ENCODE data around the gene PDZD2.
"Not testable (repeated sequence)": the region's sequence is repeated elsewhere in the genome, so short reads cannot be mapped to it uniquely, and the experiment has no call there.

PDZD2 gene

DNA sequence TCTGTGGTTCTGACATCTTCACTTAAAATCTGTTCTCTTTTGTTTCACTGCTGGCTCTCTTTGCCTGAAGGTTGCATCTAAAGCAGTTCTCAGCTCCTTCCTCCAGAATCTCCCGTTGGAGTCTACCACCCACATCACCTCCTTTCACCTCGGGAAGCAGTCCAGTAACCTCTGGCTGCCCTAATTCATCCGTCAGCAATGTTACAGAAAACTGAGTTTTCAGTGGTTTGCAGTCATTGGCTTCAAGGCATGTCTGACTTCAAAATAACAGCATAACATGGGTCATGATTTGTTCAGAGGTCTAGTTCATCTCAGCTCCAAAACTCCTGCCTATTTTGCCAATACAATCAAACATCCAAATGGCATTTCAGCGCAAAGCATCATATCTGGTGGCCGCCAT lies 427.5 kb downstream of the PDZD2 start:
- Histone ChIP-seq H3K9ac (ENCODE audit: low read length) (no peak overlapping the region), H3K27me3 (ENCODE audit: control insufficient read depth in 1 of 2, insufficient read depth in 2 of 2, low read length in 2 of 2) (no peaks in the 10 kb centered on the region), H3K36me3 (ENCODE audit: insufficient read depth, low read length) (no peaks in the 10 kb centered on the region), H3K4me3 (ENCODE audit: low read depth in 1 of 2, low read length in 2 of 2) (no peak overlapping the region), H3K27ac (ENCODE audit: low read depth, low read length) (no peak overlapping the region), H3K9me3 (ENCODE audit: low read length) (no peaks in the 10 kb centered on the region), H3K4me1 (ENCODE audit: insufficient read depth, low read length) (no peaks in the 10 kb centered on the region)

DNA sequence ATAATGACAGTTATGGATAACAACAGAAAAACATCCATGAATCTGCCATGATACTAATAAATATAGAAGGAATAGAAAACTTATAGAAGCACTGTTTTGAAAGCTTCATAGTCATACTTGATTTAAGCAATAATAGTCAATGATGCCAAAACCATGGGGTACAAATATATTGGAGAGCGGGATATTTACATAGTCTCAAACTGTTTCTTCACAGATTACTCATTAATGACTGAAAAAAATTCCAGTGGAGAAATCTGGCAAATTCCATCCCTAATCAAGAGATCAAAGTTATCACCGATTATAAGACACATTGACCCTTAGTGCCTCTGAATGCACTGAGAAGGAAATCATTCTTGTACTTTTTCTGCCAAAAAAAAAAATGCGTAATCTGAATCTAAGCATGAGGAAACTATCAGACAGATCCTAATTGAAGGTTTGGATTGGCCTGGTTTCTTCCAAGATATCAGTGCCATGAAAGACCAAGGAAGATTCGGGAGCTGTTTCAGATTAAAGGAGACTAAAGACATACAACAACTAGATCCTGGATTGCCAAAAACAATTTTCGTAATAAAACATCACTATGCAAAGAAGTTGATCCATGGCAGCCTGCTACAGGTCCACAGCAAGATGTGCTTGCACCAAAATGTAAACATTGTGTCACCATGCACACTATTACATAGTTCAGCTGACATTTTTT lies 429.0 kb downstream of the PDZD2 start:
- no peak overlapping the region for H3K4me3 ChIP-seq (ENCODE audit: low read depth in 1 of 2, low read length in 2 of 2)
- H3K27ac ChIP-seq (ENCODE audit: low read depth, low read length), result no peak overlapping the region
- H3K9ac ChIP-seq (ENCODE audit: low read length), result no peak overlapping the region
- H3K9me3 ChIP-seq (ENCODE audit: low read length), result no peaks in the 10 kb centered on the region
- no peaks in the 10 kb centered on the region for H3K27me3 ChIP-seq (ENCODE audit: control insufficient read depth in 1 of 2, insufficient read depth in 2 of 2, low read length in 2 of 2)
- H3K4me1 ChIP-seq (ENCODE audit: insufficient read depth, low read length), result no peaks in the 10 kb centered on the region
- H3K36me3 ChIP-seq (ENCODE audit: insufficient read depth, low read length), result no peaks in the 10 kb centered on the region

DNA sequence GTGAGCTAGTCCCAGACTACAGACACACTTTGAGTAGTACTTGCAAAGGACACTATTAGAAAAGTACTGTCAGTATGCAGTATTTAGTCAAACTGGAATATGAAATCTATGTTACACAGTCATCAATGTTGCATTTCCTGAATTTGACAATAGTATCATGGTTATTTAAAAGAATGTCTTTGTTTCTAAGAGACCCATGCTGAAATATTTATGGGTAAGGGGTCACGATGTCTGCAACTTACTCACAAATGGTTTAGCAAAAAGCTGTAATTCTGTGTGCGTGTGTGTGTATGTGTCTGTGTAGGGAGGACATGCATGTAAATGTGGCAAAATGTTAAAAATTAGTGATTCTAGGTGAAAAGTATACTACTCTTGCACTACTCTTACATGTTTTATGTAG lies 429.6 kb downstream of the PDZD2 start:
- H3K9me3 ChIP-seq (ENCODE audit: low read length), result no peaks in the 10 kb centered on the region
- H3K27me3 ChIP-seq (ENCODE audit: control insufficient read depth in 1 of 2, insufficient read depth in 2 of 2, low read length in 2 of 2), result no peaks in the 10 kb centered on the region
- H3K36me3 ChIP-seq (ENCODE audit: insufficient read depth, low read length), result no peaks in the 10 kb centered on the region
- no peak overlapping the region for H3K9ac ChIP-seq (ENCODE audit: low read length)
- H3K4me3 ChIP-seq (ENCODE audit: low read depth in 1 of 2, low read length in 2 of 2), result no peak overlapping the region
- no peak overlapping the region for H3K27ac ChIP-seq (ENCODE audit: low read depth, low read length)
- no peaks in the 10 kb centered on the region for H3K4me1 ChIP-seq (ENCODE audit: insufficient read depth, low read length)

DNA sequence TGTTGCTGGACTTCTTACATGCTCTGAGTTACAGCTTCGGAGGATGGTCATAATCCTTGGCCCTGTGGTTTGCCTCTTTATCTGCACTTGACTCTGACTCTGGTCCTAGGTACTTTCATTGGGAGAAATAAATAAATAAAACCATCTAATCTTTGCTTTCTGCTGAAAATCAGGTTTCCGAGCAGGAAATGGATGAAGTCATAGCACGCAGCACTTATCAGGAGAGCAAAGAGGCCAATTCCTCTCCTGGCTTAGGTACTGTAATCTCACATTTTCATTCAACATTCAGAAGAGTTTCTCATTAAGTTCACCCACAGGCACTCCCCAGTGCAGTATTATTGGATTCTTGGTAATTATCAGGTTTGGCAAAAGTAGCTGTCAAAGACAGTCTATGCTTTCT lies 430.5 kb downstream of the PDZD2 start:
- H3K27ac ChIP-seq (ENCODE audit: low read depth, low read length), result no peak overlapping the region
- H3K4me3 ChIP-seq (ENCODE audit: low read depth in 1 of 2, low read length in 2 of 2), result no peak overlapping the region
- H3K36me3 ChIP-seq (ENCODE audit: insufficient read depth, low read length), result no peaks in the 10 kb centered on the region
- no peaks in the 10 kb centered on the region for H3K4me1 ChIP-seq (ENCODE audit: insufficient read depth, low read length)
- no peaks in the 10 kb centered on the region for H3K9me3 ChIP-seq (ENCODE audit: low read length)
- H3K9ac ChIP-seq (ENCODE audit: low read length), result no peak overlapping the region
- H3K27me3 ChIP-seq (ENCODE audit: control insufficient read depth in 1 of 2, insufficient read depth in 2 of 2, low read length in 2 of 2), result no peaks in the 10 kb centered on the region

DNA sequence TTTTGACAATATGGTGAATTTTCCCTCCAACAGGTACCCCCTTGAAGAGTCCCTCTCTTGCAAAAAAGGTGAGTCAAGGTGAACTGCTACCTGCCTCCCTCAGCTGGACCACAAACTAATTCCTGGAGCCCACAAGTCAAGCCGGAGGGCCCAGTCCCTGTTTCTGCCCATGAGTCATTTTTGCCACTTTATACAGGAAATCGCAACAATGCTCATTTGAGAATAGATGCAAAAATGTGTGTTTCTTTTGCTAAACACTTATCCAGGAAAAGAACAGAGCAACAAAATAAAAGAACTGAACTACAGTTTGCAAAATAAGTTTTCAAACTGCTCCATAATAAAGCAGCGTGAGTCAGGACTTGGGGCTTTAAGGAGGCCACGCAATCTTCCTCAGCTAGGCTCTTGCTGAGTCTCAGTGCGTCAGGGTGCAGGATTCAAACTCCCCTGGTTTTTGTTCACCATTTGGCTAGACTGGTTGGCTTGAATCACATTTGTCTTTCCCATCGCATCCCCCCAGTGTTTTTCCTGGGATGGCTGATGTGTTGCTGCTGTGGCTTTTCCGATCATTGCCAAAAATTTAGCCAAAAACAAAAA lies 432.5 kb downstream of the PDZD2 start:
- H3K27ac ChIP-seq (ENCODE audit: low read depth, low read length), result no peak overlapping the region
- no peaks in the 10 kb centered on the region for H3K36me3 ChIP-seq (ENCODE audit: insufficient read depth, low read length)
- H3K9ac ChIP-seq (ENCODE audit: low read length), result no peak overlapping the region
- H3K4me3 ChIP-seq (ENCODE audit: low read depth in 1 of 2, low read length in 2 of 2), result no peak overlapping the region
- H3K9me3 ChIP-seq (ENCODE audit: low read length), result no peaks in the 10 kb centered on the region
- peaks cover under 1% of the 10 kb centered on the region for H3K4me1 ChIP-seq (ENCODE audit: insufficient read depth, low read length)
- H3K27me3 ChIP-seq (ENCODE audit: control insufficient read depth in 1 of 2, insufficient read depth in 2 of 2, low read length in 2 of 2), result no peaks in the 10 kb centered on the region

DNA sequence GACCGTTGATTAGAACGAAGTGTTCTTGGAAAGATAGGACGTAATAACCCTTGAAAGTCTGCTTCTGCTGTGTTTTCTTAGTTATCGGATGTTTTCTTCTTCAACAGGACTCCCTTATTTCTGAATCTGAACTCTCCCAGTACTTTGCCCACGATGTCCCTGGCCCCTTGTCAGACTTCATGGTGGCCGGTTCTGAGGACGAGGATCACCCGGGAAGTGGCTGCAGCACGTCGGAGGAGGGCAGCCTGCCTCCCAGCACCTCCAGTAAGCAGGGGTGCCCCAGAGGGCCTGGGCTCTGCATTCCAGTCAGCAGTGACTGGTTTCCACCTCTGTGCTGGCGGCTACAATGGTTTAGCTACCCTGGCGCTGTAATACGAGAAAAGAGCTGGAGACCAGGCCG lies 433.1 kb downstream of the PDZD2 start:
- no peak overlapping the region for H3K4me3 ChIP-seq (ENCODE audit: low read depth in 1 of 2, low read length in 2 of 2)
- peaks cover 6% of the 10 kb centered on the region for H3K4me1 ChIP-seq (ENCODE audit: insufficient read depth, low read length)
- H3K9me3 ChIP-seq (ENCODE audit: low read length), result no peaks in the 10 kb centered on the region
- no peaks in the 10 kb centered on the region for H3K36me3 ChIP-seq (ENCODE audit: insufficient read depth, low read length)
- no peaks in the 10 kb centered on the region for H3K27me3 ChIP-seq (ENCODE audit: control insufficient read depth in 1 of 2, insufficient read depth in 2 of 2, low read length in 2 of 2)
- no peak overlapping the region for H3K27ac ChIP-seq (ENCODE audit: low read depth, low read length)
- H3K9ac ChIP-seq (ENCODE audit: low read length), result no peak overlapping the region

DNA sequence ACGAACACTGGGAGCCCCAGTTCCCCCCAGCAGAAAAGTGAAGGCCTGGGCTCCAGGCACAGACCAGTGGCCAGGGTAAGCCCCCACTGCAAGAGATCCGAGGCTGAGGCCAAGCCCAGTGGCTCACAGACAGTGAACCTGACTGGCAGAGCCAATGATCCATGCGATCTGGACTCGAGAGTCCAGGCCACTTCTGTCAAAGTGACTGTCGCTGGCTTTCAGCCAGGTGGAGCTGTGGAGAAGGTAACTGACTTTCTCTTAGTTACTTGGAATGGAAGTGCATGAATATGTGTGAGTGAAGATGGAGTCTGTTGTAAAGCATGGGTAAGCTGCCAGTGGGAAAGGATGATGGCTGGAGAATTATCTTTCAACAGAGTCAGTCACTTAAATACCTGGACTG lies 435.5 kb downstream of the PDZD2 start:
- Histone ChIP-seq H3K4me1 (ENCODE audit: insufficient read depth, low read length) (peaks cover 7% of the 10 kb centered on the region), H3K9ac (ENCODE audit: low read length) (no peak overlapping the region), H3K9me3 (ENCODE audit: low read length) (no peaks in the 10 kb centered on the region), H3K27me3 (ENCODE audit: control insufficient read depth in 1 of 2, insufficient read depth in 2 of 2, low read length in 2 of 2) (no peaks in the 10 kb centered on the region), H3K36me3 (ENCODE audit: insufficient read depth, low read length) (no peaks in the 10 kb centered on the region), H3K27ac (ENCODE audit: low read depth, low read length) (no peak overlapping the region), H3K4me3 (ENCODE audit: low read depth in 1 of 2, low read length in 2 of 2) (no peak overlapping the region)

DNA sequence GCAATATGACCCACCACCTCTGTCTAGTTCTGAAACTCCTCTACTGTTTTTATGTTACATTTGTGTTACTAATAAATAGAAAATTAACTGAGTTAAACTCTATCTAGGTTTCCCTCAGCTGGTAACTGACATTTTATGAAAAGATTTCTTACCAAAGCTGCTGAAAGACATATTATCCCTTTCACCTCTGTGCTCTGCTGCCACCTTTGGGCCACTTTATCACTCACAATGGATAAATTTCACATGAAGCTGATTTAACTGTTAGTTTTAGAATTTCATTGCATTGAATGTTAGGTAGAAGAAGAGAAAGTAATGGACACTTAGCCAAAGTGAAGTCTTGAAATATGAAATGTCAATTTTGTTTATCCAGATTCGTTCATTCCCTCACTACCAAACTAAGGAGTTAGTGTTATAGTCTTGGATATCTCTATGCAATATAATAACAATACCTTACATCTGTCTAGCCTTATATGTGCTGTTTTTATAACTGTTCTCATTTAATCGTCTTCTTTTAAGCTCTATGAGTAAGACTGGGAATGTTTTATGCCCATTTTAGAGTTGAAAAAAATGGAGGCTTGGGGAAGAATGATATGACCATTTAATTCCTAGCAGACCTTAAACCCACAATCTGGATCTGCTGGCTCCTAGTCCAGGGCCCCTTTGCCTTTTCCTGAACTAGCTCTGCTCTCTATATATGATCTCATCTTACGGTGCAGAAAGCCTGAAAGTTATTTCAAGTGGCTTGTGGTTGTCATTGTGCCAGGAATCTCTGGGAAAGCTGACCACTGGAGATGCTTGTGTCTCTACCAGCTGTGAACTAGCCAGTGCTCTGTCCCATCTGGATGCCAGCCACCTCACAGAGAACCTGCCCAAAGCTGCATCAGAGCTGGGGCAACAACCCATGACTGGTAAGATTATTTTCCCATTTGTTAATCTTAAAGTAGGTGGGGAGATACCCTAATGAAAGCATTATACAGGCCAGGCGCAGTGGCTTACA lies 438.1 kb downstream of the PDZD2 start:
- Histone ChIP-seq H3K27ac (ENCODE audit: low read depth, low read length) (no peak overlapping the region), H3K9ac (ENCODE audit: low read length) (no peak overlapping the region), H3K4me1 (ENCODE audit: insufficient read depth, low read length) (peaks cover 7% of the 10 kb centered on the region), H3K27me3 (ENCODE audit: control insufficient read depth in 1 of 2, insufficient read depth in 2 of 2, low read length in 2 of 2) (no peaks in the 10 kb centered on the region), H3K9me3 (ENCODE audit: low read length) (no peaks in the 10 kb centered on the region), H3K36me3 (ENCODE audit: insufficient read depth, low read length) (no peaks in the 10 kb centered on the region), H3K4me3 (ENCODE audit: low read depth in 1 of 2, low read length in 2 of 2) (no peak overlapping the region)

DNA sequence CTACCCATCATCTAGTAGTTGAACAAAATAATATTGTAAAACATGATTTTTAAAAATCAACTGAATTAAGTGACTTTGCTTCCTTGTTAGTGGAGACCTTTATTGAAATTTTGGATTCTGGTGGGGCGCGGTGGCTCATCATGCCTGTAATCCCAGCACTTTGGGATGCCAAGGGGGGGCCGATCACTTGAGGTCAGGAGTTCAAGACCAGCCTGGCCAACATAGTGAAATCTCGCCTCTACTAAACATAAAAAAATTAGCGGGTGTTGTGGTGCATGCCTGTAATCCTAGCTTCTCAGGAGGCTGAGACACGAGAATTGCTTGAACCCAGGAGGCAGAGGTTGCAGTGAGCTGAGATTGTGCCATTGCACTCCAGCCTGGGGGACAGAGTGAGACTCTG lies 439.9 kb downstream of the PDZD2 start:
- not testable (repeated sequence) for H3K27me3 ChIP-seq (ENCODE audit: control insufficient read depth in 1 of 2, insufficient read depth in 2 of 2, low read length in 2 of 2)

DNA sequence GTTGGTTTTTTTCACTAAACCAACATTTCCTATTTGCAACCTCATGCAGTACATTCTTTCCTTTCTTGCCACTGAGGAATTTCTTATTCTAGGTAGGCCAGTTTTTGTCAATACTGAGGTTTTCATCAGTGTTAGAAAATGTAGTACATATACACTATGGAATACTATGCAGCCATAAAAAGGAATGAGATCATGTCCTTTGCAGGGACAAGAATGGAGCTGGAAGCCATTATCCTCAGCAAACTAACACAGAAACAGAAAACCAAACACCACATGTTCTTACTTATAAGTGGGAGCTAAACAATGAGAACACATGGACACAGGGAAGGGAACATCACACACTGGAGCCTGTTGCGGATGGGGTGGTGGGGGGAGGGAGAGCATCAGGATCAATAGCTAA lies 441.6 kb downstream of the PDZD2 start:
- not testable (repeated sequence) for H3K4me1 ChIP-seq (ENCODE audit: insufficient read depth, low read length); H3K9me3 ChIP-seq (ENCODE audit: low read length); H3K27me3 ChIP-seq (ENCODE audit: control insufficient read depth in 1 of 2, insufficient read depth in 2 of 2, low read length in 2 of 2); H3K9ac ChIP-seq (ENCODE audit: low read length); H3K27ac ChIP-seq (ENCODE audit: low read depth, low read length); H3K36me3 ChIP-seq (ENCODE audit: insufficient read depth, low read length); H3K4me3 ChIP-seq (ENCODE audit: low read depth in 1 of 2, low read length in 2 of 2)

More for the DNA sequence above, 439.9 kb downstream of the PDZD2 start:
- not testable (repeated sequence) for H3K4me3 ChIP-seq (ENCODE audit: low read depth in 1 of 2, low read length in 2 of 2); H3K9ac ChIP-seq (ENCODE audit: low read length); H3K9me3 ChIP-seq (ENCODE audit: low read length); H3K4me1 ChIP-seq (ENCODE audit: insufficient read depth, low read length); H3K27ac ChIP-seq (ENCODE audit: low read depth, low read length); H3K36me3 ChIP-seq (ENCODE audit: insufficient read depth, low read length)

DNA sequence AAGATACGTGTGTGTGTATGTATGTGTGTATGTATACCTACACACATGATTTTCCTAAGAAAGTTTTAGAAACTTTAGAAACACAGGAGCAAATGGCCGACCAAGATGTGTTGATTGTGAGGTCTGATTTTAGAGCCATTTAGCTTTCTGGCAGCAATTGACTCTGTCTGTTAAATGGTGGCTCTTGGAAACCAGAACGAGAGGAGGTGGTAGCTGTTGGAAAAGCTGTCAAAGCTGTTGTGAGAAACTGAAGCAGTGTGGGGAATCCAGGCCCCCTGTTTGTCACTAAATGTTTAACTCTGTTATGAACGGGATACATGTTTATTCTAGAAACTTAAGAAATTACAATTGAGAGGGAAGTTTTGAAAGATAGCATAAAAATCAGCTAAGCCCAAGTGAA lies 443.8 kb downstream of the PDZD2 start:
- H3K9me3 ChIP-seq (ENCODE audit: low read length), result no peaks in the 10 kb centered on the region
- H3K4me1 ChIP-seq (ENCODE audit: insufficient read depth, low read length), result no peaks in the 10 kb centered on the region
- H3K36me3 ChIP-seq (ENCODE audit: insufficient read depth, low read length), result no peaks in the 10 kb centered on the region
- no peak overlapping the region for H3K9ac ChIP-seq (ENCODE audit: low read length)
- H3K27ac ChIP-seq (ENCODE audit: low read depth, low read length), result no peak overlapping the region
- H3K4me3 ChIP-seq (ENCODE audit: low read depth in 1 of 2, low read length in 2 of 2), result no peak overlapping the region
- no peaks in the 10 kb centered on the region for H3K27me3 ChIP-seq (ENCODE audit: control insufficient read depth in 1 of 2, insufficient read depth in 2 of 2, low read length in 2 of 2)

Data from muscle layer of colon (tissue), 2 donors.